Transverse colon (tissue), 4 donors: ENCODE data around the gene TLE5. TPM values are rescaled to one million over a fixed set of nuclear protein-coding genes. Genes with fewer than 3 reads are reported as not detected.
A peak's percentile ranks its signal among the peaks of the same experiment; 100 is the strongest.

Experiments used
- DNase-seq: peaks from one replicate; pipeline ENCODE4 v3.0.0-alpha.2; 2019
- H3K27ac ChIP-seq, 4 donors: fragments of 200-600 bp; sonication (generic); 2 replicates each; pipeline ENCODE4 v1.5.1; 2016 to 2018; ENCODE audit warnings: inconsistent platforms in 4 of 4
- H3K27me3 ChIP-seq: fragments of 200-600 bp; sonication (generic); 2 replicates; pipeline ENCODE4 v1.5.1; 2017; ENCODE audit warnings: inconsistent platforms
- H3K36me3 ChIP-seq, 4 donors: fragments of 200-600 bp; sonication (generic); 2 replicates each; pipeline ENCODE4 v1.5.1; 2017 to 2019; ENCODE audit warnings: inconsistent platforms in 4 of 4
- H3K4me1 ChIP-seq, 4 donors: fragments of 200-600 bp; sonication (generic); 2 replicates each; pipeline ENCODE4 v1.5.1; 2017 to 2020; ENCODE audit warnings: inconsistent platforms in 4 of 4
- H3K4me3 ChIP-seq, 4 donors: fragments of 200-600 bp; sonication (generic); 1 replicate in 1 of 4; 2 replicates in 3 of 4; pipeline versions ENCODE4 v1.5.1 to v1.6.1; 2017 to 2019; ENCODE audit warnings: inconsistent platforms in 4 of 4
- H3K9me3 ChIP-seq, 2 donors: fragments of 200-600 bp; sonication (generic); 2 replicates each; pipeline ENCODE4 v1.5.1; 2017 to 2019; ENCODE audit warnings: inconsistent platforms in 2 of 2
- CTCF ChIP-seq, 5 experiments: fragments of 200-600 bp in 3 of 5; fragments of 450-650 bp in 2 of 5; sonication (generic) in 3 of 5; IDR thresholded peaks; 1 replicate in 2 of 5; 2 replicates in 3 of 5; pipeline ENCODE4 v1.5.1; 2016 to 2017; ENCODE audit warnings: antibody characterized with exemption in 5 of 5, inconsistent platforms in 3 of 5, mild to moderate bottlenecking in 2 of 5, moderate library complexity in 1 of 5
- EP300 ChIP-seq: sonication (generic); formaldehyde crosslinking; IDR thresholded peaks from one replicate; pipeline ENCODE4 v1.6.1; 2017; ENCODE audit warnings: antibody characterized with exemption, low read depth
- POLR2A ChIP-seq: fragments of 450-650 bp; IDR thresholded peaks from one replicate; pipeline ENCODE4 v1.6.1; 2016; ENCODE audit warnings: antibody characterized with exemption, mild to moderate bottlenecking, moderate library complexity
- POLR2AphosphoS5 ChIP-seq, 3 donors: sonication (generic); formaldehyde crosslinking; IDR thresholded peaks; one replicate each; pipeline ENCODE4 v1.6.1; 2016; ENCODE audit warnings: antibody characterized with exemption in 3 of 3
- WGBS, 2 donors: methylation state at CpG; one replicate each; pipeline ENCODE4 v1.1.5; 2018; ENCODE audit warnings: low coverage in 1 of 2; 5-methylcytosine and 5-hydroxymethylcytosine counted together
- in situ Hi-C, 4 donors: fragments of 200-750 bp; cut with MboI; loops; one replicate each; pipeline versions ENCODE4 v1.15.0 to v1.15.1; 2017; ENCODE audit warnings: low sequenced_read_pairs in 3 of 4, low pct_ligation_motif_present in 1 of 4, low pct_unique_long_range_greater_than_20kb in 1 of 4
- intact Hi-C: fragments of 100-400 bp; cut with DNase I; formaldehyde crosslinking; loops from one replicate; pipeline ENCODE4 v1.15.1; 2023; ENCODE audit warnings: low total_unique reads
- total RNA-seq, 4 donors: library from RNA; depleted of rRNA; stranded (reverse); fragments of >200 nt; gene quantifications; one replicate each; pipeline ENCODE4 v1.1.0, GENCODE V29; 2016

TLE5 gene
- total RNA-seq, 4 donors from 2014 or later = 307 to 561 (median 400) TPM

DNA sequence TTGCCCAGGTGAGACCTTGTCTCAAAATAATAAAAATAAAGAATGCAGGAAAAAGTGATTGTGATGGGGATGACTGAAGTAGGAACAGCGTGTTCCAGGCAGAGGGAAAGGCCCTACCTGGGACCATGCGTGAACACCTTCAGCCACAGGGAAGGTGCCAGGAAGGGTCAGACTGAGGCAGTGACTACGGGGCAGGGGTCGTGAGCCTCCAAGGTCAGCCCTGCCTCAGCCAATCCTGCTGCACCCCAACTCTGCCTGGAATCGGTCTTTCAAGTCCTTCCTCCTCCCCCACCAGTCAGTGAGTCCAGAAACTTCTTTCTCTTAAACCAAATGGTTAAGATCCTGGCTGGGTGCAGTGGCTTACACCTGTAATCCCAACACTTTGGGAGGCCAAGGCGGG, 17.1 kb downstream of the TLE5 start:
- no peak for DNase-seq
- TF ChIP-seq EP300 = no peak
- no peak for TF ChIP-seq POLR2A
- TF ChIP-seq POLR2AphosphoS5 (IDR thresholded peaks at IDR 0.05) = no peak
- no peak for TF ChIP-seq CTCF (IDR thresholded peaks at IDR 0.05)
- Histone ChIP-seq H3K36me3 (no peaks in the 10 kb centered on the region), H3K27ac (no peak overlapping the region), H3K9me3 (no peaks in the 10 kb centered on the region), H3K27me3 (peaks cover 5% of the 10 kb centered on the region), H3K4me1 (peaks cover 6 to 25% (median 23%) of the 10 kb centered on the region in 4 donors), H3K4me3 (no peak overlapping the region)
- in situ Hi-C loops = no loop called here
- WGBS, 2 donors = 66 to 83% methylated on average over 4 to 6 of the region's 6 CpGs
- intact Hi-C loops = no loop called here

DNA sequence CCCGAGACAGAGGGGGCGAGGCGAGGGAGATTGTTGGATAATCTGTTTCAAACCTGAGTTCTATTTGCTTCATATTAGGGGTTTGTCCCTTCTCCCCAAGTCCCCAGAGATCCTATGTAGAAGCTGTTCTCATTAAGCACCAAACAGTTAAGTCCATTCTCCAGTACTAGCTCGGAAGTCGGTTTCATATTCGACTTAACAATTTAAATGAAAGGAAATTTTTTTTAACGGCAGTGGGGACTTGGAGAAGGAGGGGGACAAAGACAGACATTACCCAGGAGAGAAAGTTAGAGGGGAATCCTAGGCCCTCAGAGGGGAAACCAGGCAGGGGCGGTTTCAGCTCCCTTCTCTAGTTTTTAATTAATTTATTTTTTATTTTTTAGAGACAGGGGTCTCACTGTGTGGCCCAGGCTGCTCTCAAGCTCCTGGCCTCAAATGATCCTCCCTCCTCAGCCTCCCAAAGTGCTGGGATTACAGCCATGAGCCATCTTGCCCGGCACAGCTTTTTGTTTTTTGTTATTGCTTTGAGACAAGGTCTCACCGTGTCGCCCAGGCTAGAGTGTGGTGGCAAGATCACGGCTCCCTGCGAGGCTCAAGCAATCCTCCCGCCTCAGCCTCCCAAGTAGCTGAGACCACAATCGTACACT, 19.6 kb downstream of the TLE5 start:
- no peak for DNase-seq

DNA sequence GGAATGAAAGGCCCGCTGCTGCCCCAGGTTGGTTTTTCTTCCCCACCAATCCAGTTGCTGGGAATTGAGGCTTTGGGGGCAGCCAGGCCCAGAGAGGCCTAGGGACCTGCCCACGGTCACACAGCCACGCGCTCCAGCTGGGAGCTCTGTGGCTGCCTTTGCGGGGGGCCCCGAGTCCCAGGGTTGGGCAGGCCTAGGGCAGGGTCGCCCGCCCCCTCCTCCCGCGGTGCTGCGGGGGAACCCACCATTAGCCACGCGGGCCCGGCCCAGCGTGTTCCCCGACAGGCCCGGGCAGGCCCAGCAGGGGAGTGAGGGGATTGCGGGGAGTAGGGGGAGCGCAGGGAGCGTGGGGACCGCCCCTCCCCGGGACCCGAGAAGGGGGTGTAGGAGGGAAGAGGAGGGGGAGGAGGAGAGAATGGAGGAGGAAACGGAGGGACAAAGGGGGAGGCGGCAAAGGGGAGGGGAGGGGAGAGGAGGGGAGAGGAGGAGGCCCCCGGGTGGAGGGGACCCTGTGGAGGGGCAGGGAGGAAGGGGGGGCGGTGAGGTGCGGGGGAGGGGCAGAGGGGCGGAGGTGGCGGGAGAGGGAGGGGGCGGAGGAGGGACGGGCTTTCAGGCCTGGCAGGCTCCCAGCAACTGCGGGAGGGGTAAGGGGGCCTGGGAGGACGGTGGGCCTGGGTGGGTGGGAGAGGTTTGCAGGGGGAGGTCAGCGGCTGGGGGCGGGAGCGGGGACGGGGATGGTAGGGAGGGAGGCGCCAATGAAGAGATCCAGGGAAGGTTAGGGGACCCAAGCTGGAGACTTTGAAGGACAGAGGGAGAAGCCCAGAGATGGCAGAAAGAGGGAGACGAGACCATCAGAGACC, 20.3 kb downstream of the TLE5 start:
- peak overlapping the region; percentile 0 to 61 (median 34) for H3K27ac ChIP-seq
- peaks cover 0 to 14% (median 12%) of the 10 kb centered on the region in 4 donors for H3K4me1 ChIP-seq
- TF ChIP-seq POLR2AphosphoS5 (IDR thresholded peaks at IDR 0.05) = no peak
- TF ChIP-seq CTCF (IDR thresholded peaks at IDR 0.05) = no peak
- TF ChIP-seq EP300 = no peak
- no peak for TF ChIP-seq POLR2A
- H3K4me3 ChIP-seq = no peak overlapping the region
- intact Hi-C loops = no loop called here
- no peak for DNase-seq
- in situ Hi-C loops = no loop called here
- H3K27me3 ChIP-seq = peaks cover 5% of the 10 kb centered on the region
- WGBS, 2 donors = 11 to 35% methylated on average over 10 to 32 of the region's 40 CpGs
- no peaks in the 10 kb centered on the region for H3K36me3 ChIP-seq
- no peaks in the 10 kb centered on the region for H3K9me3 ChIP-seq

More for the DNA sequence above, 19.6 kb downstream of the TLE5 start:
- Histone ChIP-seq H3K4me1 (peaks cover under 1 to 19% (median 18%) of the 10 kb centered on the region in 4 donors), H3K27ac (peak overlapping the region; percentile 0 to 61 (median 32)), H3K36me3 (no peaks in the 10 kb centered on the region), H3K27me3 (peaks cover 5% of the 10 kb centered on the region), H3K4me3 (no peak overlapping the region), H3K9me3 (no peaks in the 10 kb centered on the region)
- in situ Hi-C loops (no loop called here), intact Hi-C loops (no loop called here)
- 48 to 55% methylated on average over 6 to 15 of the region's 15 CpGs for WGBS, 2 donors
- TF ChIP-seq CTCF (IDR thresholded peaks at IDR 0.05) = no peak
- TF ChIP-seq POLR2AphosphoS5 (IDR thresholded peaks at IDR 0.05) = no peak
- no peak for TF ChIP-seq POLR2A
- no peak for TF ChIP-seq EP300

DNA sequence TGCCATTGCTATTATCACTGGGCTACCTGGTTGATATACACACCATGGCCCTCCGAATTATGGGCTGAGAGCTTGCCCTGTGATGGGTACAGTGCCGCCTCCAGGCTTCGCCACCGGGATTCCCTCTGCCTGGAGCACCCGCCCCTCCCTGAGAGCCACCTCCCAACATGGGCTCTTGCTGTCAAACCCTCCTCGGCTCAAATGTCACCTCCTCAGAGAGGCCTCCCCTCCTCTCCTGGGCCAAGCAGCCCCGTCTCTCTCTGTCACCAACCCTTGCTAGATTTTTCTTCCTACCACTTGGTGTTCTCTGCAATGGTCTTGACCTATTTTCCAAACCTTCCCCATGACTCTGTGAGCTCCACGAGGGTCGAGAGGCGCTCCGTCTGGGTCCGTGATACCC, 21.0 kb downstream of the TLE5 start:
- H3K27ac ChIP-seq = peak overlapping the region in 2 of 4 donors; percentile 34 to 52
- H3K9me3 ChIP-seq = no peaks in the 10 kb centered on the region
- no peak overlapping the region for H3K4me3 ChIP-seq
- peaks cover 5% of the 10 kb centered on the region for H3K27me3 ChIP-seq
- H3K4me1 ChIP-seq = peaks cover 0 to 18% (median 14%) of the 10 kb centered on the region in 4 donors
- intact Hi-C loops (no loop called here), in situ Hi-C loops (no loop called here)
- WGBS, 2 donors = 40 to 77% methylated on average over 1 to 12 of the region's 12 CpGs
- TF ChIP-seq CTCF (IDR thresholded peaks at IDR 0.05) = no peak
- TF ChIP-seq EP300 = no peak
- TF ChIP-seq POLR2A = no peak
- TF ChIP-seq POLR2AphosphoS5 (IDR thresholded peaks at IDR 0.05) = no peak
- no peak for DNase-seq
- H3K36me3 ChIP-seq = no peaks in the 10 kb centered on the region
